OCI-LY7 (cell line): Measurements from ENCODE around the gene ZFX. TPM values are rescaled to one million over a fixed set of nuclear protein-coding genes. Genes with fewer than 3 reads are reported as not detected.

Experiments used
- BruUV-seq: library from RNA; stranded (reverse); fragments of 400-500 nt; replicated peaks from 2 replicates; lab custom pipeline; 2021; lab: Mats Ljungman, UMichigan
- CTCF ChIA-PET: fragments of 300-600 bp; sonication (Branson Sonifier 250); formaldehyde crosslinking; loops from one replicate; lab custom pipeline; 2022; ENCODE audit warnings: antibody characterized with exemption; ENCODE audit not compliant: unreplicated experiment; lab: Charles Lee
- POLR2A ChIA-PET: fragments of 300-600 bp; sonication (Branson Sonifier 250); formaldehyde crosslinking; loops from one replicate; lab custom pipeline; 2022; ENCODE audit warnings: antibody characterized with exemption; lab: Charles Lee
- DNase-seq: peaks from one replicate; pipeline ENCODE4 v3.0.0-alpha.2; 2015; ENCODE audit warnings: low spot score
- H2AFZ ChIP-seq: fragments of 200-600 bp; sonication (generic), shearing (Covaris generic); 2 replicates; pipeline ENCODE4 v1.6.1; 2014; ENCODE audit warnings: mild to moderate bottlenecking, antibody characterized with exemption, low read length, moderate library complexity
- H3K27ac ChIP-seq: fragments of 200-600 bp; sonication (generic); 2 replicates; pipeline ENCODE4 v1.5.1; 2014; ENCODE audit warnings: mixed run types, low read depth, mild to moderate bottlenecking, moderate library complexity, low read length, inconsistent platforms; ENCODE audit not compliant: poor library complexity, severe bottlenecking
- H3K36me3 ChIP-seq: fragments of 200-600 bp; sonication (generic); 2 replicates; pipeline ENCODE4 v1.6.1; 2014; ENCODE audit warnings: mild to moderate bottlenecking, antibody characterized with exemption, low read length, moderate library complexity, mixed read lengths; ENCODE audit not compliant: insufficient read depth
- H3K4me1 ChIP-seq: fragments of 200-600 bp; sonication (generic); 2 replicates; pipeline ENCODE4 v1.5.1; 2014; ENCODE audit warnings: mild to moderate bottlenecking, low read length; ENCODE audit not compliant: insufficient read depth, poor library complexity, severe bottlenecking
- H3K4me2 ChIP-seq: fragments of 200-600 bp; sonication (generic); 2 replicates; pipeline ENCODE4 v1.6.1; 2014; ENCODE audit warnings: mild to moderate bottlenecking, low read length
- H3K4me3 ChIP-seq: fragments of 200-600 bp; sonication (generic); 2 replicates; pipeline ENCODE4 v1.5.1; 2014; ENCODE audit warnings: mild to moderate bottlenecking, low read depth, low read length; ENCODE audit not compliant: poor library complexity, severe bottlenecking
- H3K79me2 ChIP-seq: fragments of 200-600 bp; sonication (generic); 2 replicates; pipeline ENCODE4 v1.6.1; 2016; ENCODE audit warnings: low read depth, mild to moderate bottlenecking, low read length, moderate library complexity, mixed read lengths; ENCODE audit not compliant: insufficient read depth
- H3K9me2 ChIP-seq: fragments of 200-600 bp; sonication (generic); 2 replicates; pipeline ENCODE4 v1.6.1; 2016; ENCODE audit warnings: mild to moderate bottlenecking, low read length, mixed read lengths; ENCODE audit not compliant: insufficient read depth
- H3K9me3 ChIP-seq: fragments of 200-600 bp; sonication (generic); 2 replicates; pipeline ENCODE4 v1.6.1; 2014; ENCODE audit warnings: mild to moderate bottlenecking, mixed run types, low read length, mixed read lengths
- H4K20me1 ChIP-seq: fragments of 200-600 bp; sonication (generic); 2 replicates; pipeline ENCODE4 v1.6.1; 2014; ENCODE audit warnings: mild to moderate bottlenecking, antibody characterized with exemption, low read length, moderate library complexity, mixed read lengths; ENCODE audit not compliant: insufficient read depth
- CTCF ChIP-seq: fragments of 200-600 bp; sonication (generic); conservative IDR thresholded peaks from 2 replicates; pipeline ENCODE4 v1.5.1; 2014; ENCODE audit warnings: mild to moderate bottlenecking, antibody characterized with exemption, low read length, moderate library complexity, mixed read lengths
- EZH2phosphoT487 ChIP-seq: fragments of 200-600 bp; sonication (generic); IDR thresholded peaks from 2 replicates; pipeline ENCODE4 v1.6.1; 2018; ENCODE audit warnings: low read depth, borderline replicate concordance, mild to moderate bottlenecking, mixed run types, antibody characterized with exemption, low read length, moderate library complexity, mixed read lengths
- intact Hi-C: fragments of 100-400 bp; cut with micrococcal nuclease; formaldehyde crosslinking; loops from one replicate; pipeline ENCODE4 v1.10.0; 2022; ENCODE audit not compliant: unreplicated experiment
- total RNA-seq, 2 experiments: library from RNA; depleted of rRNA in 1 of 2; stranded (reverse); fragments of >200 nt in 1 of 2; shearing (Covaris generic) in 1 of 2; gene quantifications; 2 replicates each; pipeline ENCODE4 v1.2.3, GENCODE V29; 2014 to 2022

The ZFX gene
- total RNA-seq, 2 experiments from 2014 or later, result 20.0 to 34.8 TPM

DNA sequence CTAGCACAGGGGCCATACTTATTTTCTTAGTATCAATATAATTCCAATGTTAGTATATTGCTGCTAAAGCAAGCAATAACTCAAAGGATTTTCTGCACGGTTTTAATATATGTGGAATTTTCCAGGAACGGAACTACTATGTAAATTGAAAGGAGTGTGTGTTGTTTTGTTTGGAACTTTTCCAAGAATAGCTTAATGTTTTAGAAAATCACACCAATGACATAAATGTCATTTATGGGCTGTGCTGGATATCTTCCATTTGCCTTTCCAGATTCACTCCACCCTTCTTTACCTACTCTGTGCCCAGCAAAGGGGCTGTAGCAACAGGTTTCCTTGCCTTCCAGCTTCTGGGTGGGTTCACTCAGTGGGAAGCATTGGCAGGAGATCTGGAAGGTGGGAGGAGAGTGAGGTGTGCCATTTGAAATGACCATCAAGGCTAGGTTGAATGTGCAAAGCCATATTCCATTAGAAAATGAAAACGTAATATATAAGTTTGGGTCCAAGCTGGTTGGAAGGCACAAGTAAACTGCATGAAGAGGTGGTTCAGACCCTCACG lies 25.2 kb upstream of the ZFX start:
- no peak for DNase-seq
- H2AFZ ChIP-seq, result no peak overlapping the region

DNA sequence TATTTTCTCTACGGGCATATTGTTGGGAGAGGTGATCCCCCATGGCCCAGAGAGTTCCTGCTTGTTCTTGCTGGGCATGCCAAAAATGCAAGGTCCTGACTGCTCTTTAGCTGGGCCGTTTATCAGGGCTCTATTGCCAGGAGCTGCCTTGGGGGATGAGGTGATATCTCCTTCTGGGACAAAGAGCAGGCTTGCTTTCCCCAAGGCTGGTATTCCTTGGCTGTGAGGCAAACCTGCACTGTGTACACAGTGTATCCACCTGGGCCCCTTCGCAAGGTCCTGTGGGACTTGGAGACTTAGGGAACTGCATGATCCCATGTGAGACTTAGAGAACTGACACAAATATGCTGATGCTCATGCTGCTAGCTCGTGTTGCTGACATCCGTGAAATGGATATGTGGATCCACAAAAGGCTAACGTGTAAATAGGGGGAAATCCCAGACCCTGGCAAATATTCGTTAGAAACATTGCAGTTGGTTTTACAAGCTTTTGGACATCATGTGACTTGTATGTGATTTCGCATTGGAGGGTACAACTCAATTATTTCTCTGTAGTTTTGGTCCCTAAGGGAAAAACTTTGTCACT lies 24.4 kb upstream of the ZFX start:
- DNase-seq, result no peak
- Histone ChIP-seq H3K4me2 (no peak overlapping the region), H3K27ac (no peak overlapping the region), H3K4me3 (no peak overlapping the region), H2AFZ (no peak overlapping the region), H3K9me2 (no peaks in the 10 kb centered on the region), H4K20me1 (no peaks in the 10 kb centered on the region), H3K36me3 (no peaks in the 10 kb centered on the region), H3K9me3 (no peaks in the 10 kb centered on the region), H3K79me2 (no peaks in the 10 kb centered on the region), H3K4me1 (no peaks in the 10 kb centered on the region)
- no peak for TF ChIP-seq EZH2phosphoT487
- no peak for TF ChIP-seq CTCF
- ChIA-PET POLR2A (no interaction called here), CTCF (no interaction called here)
- BruUV-seq, result no TSS peak
- intact Hi-C loops, result no loop called here

More for the DNA sequence above, 25.2 kb upstream of the ZFX start:
- H3K79me2 ChIP-seq, result no peaks in the 10 kb centered on the region
- H4K20me1 ChIP-seq, result no peaks in the 10 kb centered on the region
- CTCF ChIA-PET, result no interaction called here
- H3K9me3 ChIP-seq, result no peaks in the 10 kb centered on the region
- H3K9me2 ChIP-seq, result no peaks in the 10 kb centered on the region
- H3K36me3 ChIP-seq, result no peaks in the 10 kb centered on the region
- POLR2A ChIA-PET, result interaction anchor here (0.8 kb wide), 1 partner anchor 12 kb away, joined by 4 read pairs; no protein-coding TSS in a partner anchor
- H3K27ac ChIP-seq, result no peak overlapping the region
- H3K4me2 ChIP-seq, result no peak overlapping the region
- intact Hi-C loops, result no loop called here
- H3K4me1 ChIP-seq, result no peaks in the 10 kb centered on the region
- no TSS peak for BruUV-seq
- H3K4me3 ChIP-seq, result no peak overlapping the region
- TF ChIP-seq CTCF, result no peak
- TF ChIP-seq EZH2phosphoT487, result no peak

- no peaks in the 10 kb centered on the region for H3K36me3 ChIP-seq
- ChIA-PET CTCF (interaction anchor here (0.6 kb wide), 1 partner anchor 855 kb away, joined by 3 read pairs; no protein-coding TSS in a partner anchor), POLR2A (no interaction called here)
- H3K79me2 ChIP-seq, result no peaks in the 10 kb centered on the region
- no peaks in the 10 kb centered on the region for H3K4me1 ChIP-seq
- no peak overlapping the region for H3K27ac ChIP-seq
- intact Hi-C loops, result no loop called here
- BruUV-seq, result no TSS peak
- no peaks in the 10 kb centered on the region for H4K20me1 ChIP-seq
- no peak overlapping the region for H2AFZ ChIP-seq
- H3K9me3 ChIP-seq, result no peaks in the 10 kb centered on the region
- DNase-seq, result no peak
- H3K4me2 ChIP-seq, result no peak overlapping the region
- TF ChIP-seq EZH2phosphoT487, result no peak
- no peak for TF ChIP-seq CTCF
- no peaks in the 10 kb centered on the region for H3K9me2 ChIP-seq
- no peak overlapping the region for H3K4me3 ChIP-seq
Observed at GRCh38 chrX:24131476-24131875, 18.1 kb upstream of the ZFX start.
